Esophagus (tissue), 2 donors: ENCODE results near the gene CHST11. TPM values are rescaled to one million over a fixed set of nuclear protein-coding genes. Genes with fewer than 3 reads are reported as not detected.

Experiments
- H3K27ac ChIP-seq, 2 donors: one replicate each; pipeline ENCODE4 v1.5.1; 2013; ENCODE audit warnings: low read depth in 2 of 2, mild to moderate bottlenecking in 2 of 2, inconsistent platforms in 1 of 2, low read length in 1 of 2, moderate library complexity in 1 of 2
- H3K27me3 ChIP-seq, 2 donors: one replicate each; pipeline ENCODE4 v1.6.1; 2013; ENCODE audit warnings: low read length in 2 of 2, control low read depth in 1 of 2, mild to moderate bottlenecking in 1 of 2; ENCODE audit not compliant: insufficient read depth in 2 of 2, control insufficient read depth in 1 of 2
- H3K36me3 ChIP-seq, 2 donors: one replicate each; pipeline ENCODE4 v1.6.1; 2013; ENCODE audit warnings: low read length in 1 of 2; ENCODE audit not compliant: control insufficient read depth in 2 of 2, insufficient read depth in 2 of 2
- H3K4me1 ChIP-seq, 2 donors: one replicate each; pipeline ENCODE4 v1.6.1; 2013; ENCODE audit warnings: low read length in 1 of 2; ENCODE audit not compliant: control insufficient read depth in 2 of 2, insufficient read depth in 2 of 2
- H3K4me3 ChIP-seq, 2 donors: one replicate each; pipeline ENCODE4 v1.5.1; 2013; ENCODE audit warnings: low read length in 2 of 2, mild to moderate bottlenecking in 2 of 2, low read depth in 1 of 2, moderate library complexity in 1 of 2
- H3K9me3 ChIP-seq, 2 donors: one replicate each; pipeline ENCODE4 v1.6.1; 2013; ENCODE audit warnings: mild to moderate bottlenecking in 2 of 2, low read depth in 1 of 2, low read length in 1 of 2, moderate library complexity in 1 of 2; ENCODE audit not compliant: control insufficient read depth in 2 of 2, insufficient read depth in 1 of 2
- WGBS, 2 donors: extraction: QIAGEN DNeasy Blood & Tissue Kit; methylation state at CpG; one replicate each; pipeline ENCODE4 v1.1.7; 2013; 5-methylcytosine and 5-hydroxymethylcytosine counted together
- polyA plus RNA-seq, 2 donors: library from polyadenylated mRNA; stranded (reverse); fragments of 200-250 nt; gene quantifications; one replicate each; pipeline ENCODE4 v1.2.3, GENCODE V29; 2013
- donor health status: healthy with polysubstance abuse.
- donor health status: Bipolar disorder and iron deficiency.

CHST11 gene
- polyA plus RNA-seq, 2 donors: 0.53 to 1.4 TPM

GRCh38 chr12:104588921-104589590 is 132.3 kb downstream of the CHST11 start:
- H3K4me1 ChIP-seq: peaks cover 0 to 3% of the 10 kb centered on the region in 2 donors
- H3K27ac ChIP-seq: no peak overlapping the region
- H3K4me3 ChIP-seq: no peak overlapping the region
- H3K27me3 ChIP-seq: no peaks in the 10 kb centered on the region
- 68% methylated on average over 5 of the region's 5 CpGs for WGBS, 2 donors
- no peaks in the 10 kb centered on the region for H3K9me3 ChIP-seq
- H3K36me3 ChIP-seq: no peaks in the 10 kb centered on the region

GRCh38 chr12:104590022-104590421 is 133.3 kb downstream of the CHST11 start:
- Histone ChIP-seq H3K27ac (no peak overlapping the region), H3K36me3 (no peaks in the 10 kb centered on the region), H3K4me3 (no peak overlapping the region), H3K9me3 (no peaks in the 10 kb centered on the region), H3K4me1 (peaks cover 0 to 3% of the 10 kb centered on the region in 2 donors), H3K27me3 (no peaks in the 10 kb centered on the region)
- WGBS, 2 donors: 87 to 93% methylated on average over 8 of the region's 8 CpGs

DNA sequence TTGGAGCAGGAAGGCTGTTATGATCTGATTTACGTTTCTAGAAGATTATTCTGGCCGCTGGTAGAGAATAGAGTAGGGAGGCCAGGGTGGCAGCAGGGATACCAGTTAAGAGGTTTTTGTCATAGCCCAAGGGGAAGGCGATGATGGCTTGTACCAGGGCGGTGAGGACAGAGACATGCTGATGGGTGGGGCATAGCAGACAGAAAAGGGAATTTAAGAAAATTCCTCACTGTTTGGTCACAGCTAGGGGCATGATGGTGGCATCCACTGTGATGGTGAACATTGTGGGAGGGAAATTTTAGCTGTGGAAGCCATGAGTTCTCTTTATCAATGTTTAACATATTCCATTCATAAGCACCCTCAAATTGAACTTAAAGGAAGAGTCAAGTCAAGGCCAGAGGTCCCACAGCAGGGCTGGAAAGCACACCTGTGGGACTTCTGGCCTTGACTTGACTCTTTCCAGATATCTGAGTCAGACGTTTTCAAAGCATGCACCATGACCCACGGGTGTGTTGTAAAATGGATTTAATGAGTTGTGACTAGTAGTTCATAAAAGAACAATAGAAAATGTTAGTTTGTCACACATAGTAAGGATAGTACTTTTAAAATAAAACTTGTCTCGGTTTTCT is 134.6 kb downstream of the CHST11 start:
- 65 to 68% methylated on average over 7 of the region's 7 CpGs for WGBS, 2 donors
- H3K4me1 ChIP-seq: peaks cover 0 to 3% of the 10 kb centered on the region in 2 donors
- no peaks in the 10 kb centered on the region for H3K36me3 ChIP-seq
- H3K9me3 ChIP-seq: no peaks in the 10 kb centered on the region
- H3K27me3 ChIP-seq: no peaks in the 10 kb centered on the region
- no peak overlapping the region for H3K27ac ChIP-seq
- H3K4me3 ChIP-seq: no peak overlapping the region

DNA sequence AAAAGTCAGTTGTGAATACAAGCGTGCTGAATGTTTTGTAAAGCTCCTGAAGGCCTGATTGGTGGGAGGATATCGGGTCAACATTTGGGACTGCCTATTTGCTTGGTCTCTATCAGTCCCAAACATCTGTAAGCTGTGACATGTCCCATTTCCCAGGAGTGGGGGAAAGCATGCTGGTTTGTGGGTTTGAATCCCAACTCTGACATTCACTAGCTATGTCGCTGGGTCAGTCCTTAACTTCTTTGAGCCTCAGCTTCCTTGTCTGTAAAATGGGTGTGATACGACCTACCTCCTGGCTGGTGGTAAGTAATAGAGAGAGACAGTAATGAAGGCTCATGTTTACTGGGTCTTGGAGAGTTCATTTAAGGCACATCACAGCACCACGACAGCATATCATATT is 136.7 kb downstream of the CHST11 start:
- Histone ChIP-seq H3K4me3 (no peak overlapping the region), H3K9me3 (no peaks in the 10 kb centered on the region), H3K36me3 (no peaks in the 10 kb centered on the region), H3K27me3 (no peaks in the 10 kb centered on the region), H3K27ac (no peak overlapping the region), H3K4me1 (peaks cover 0 to 3% of the 10 kb centered on the region in 2 donors)
- 79 to 90% methylated on average over 5 of the region's 5 CpGs for WGBS, 2 donors

GRCh38 chr12:104596134-104596799 is 139.5 kb downstream of the CHST11 start:
- Histone ChIP-seq H3K27ac (no peak overlapping the region), H3K4me1 (peaks cover 0 to 3% of the 10 kb centered on the region in 2 donors), H3K4me3 (no peak overlapping the region), H3K36me3 (no peaks in the 10 kb centered on the region), H3K27me3 (no peaks in the 10 kb centered on the region), H3K9me3 (no peaks in the 10 kb centered on the region)
- WGBS, 2 donors: 61% methylated on average over 12 of the region's 12 CpGs

DNA sequence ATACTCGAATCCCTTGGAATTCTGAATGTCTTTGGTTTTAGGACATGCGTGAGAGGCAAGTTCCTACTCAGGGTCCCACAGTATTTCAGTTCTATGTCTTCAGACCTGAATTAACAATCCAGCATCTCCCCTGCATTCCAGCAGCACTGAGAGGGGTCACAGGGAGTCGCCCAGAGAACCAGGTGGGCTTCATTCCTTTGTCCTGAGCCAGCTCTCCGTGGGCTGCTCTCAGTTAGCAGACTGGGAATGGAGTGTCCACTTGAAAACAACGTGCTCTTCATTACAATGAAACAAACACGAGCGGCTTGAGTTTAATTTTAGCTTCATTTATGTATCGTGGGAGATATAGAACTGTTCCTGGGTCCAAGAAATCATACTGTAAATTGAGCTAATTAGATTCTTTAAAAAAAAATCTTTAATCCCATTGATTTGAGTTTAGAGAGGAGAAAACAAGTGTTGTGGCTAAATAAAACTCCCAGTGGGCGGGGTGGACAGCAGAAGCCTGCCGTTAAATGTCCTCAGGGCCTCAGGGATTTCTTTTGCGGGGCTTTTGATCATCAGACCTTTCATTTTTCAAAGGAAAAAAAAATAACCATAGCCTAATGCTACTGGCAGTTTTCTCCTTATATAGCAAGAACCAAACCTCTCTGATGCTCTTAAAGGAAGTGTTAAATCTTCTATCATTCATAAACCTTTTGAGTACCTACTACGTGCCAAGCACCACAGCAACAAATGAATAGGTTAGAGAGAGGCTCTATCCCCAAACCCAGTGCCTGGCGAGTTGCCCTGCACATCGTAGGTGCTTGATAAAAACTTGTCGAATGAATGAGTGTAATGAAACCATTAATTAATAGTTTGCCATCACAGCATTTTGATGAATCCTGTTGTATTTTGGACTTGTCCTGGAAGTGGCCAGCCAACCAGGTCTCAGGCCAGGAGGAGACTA is 140.4 kb downstream of the CHST11 start:
- Histone ChIP-seq H3K4me3 (no peak overlapping the region), H3K4me1 (peaks cover 0 to 3% of the 10 kb centered on the region in 2 donors), H3K36me3 (no peaks in the 10 kb centered on the region), H3K27me3 (no peaks in the 10 kb centered on the region), H3K27ac (no peak overlapping the region), H3K9me3 (no peaks in the 10 kb centered on the region)
- 67 to 72% methylated on average over 15 of the region's 15 CpGs for WGBS, 2 donors

- no peak overlapping the region for H3K4me3 ChIP-seq
- H3K4me1 ChIP-seq: peaks cover 0 to 3% of the 10 kb centered on the region in 2 donors
- WGBS, 2 donors: 69 to 89% methylated on average over 15 of the region's 15 CpGs
- no peak overlapping the region for H3K27ac ChIP-seq
- H3K27me3 ChIP-seq: no peaks in the 10 kb centered on the region
- no peaks in the 10 kb centered on the region for H3K9me3 ChIP-seq
- H3K36me3 ChIP-seq: no peaks in the 10 kb centered on the region
These were observed 141.9 kb downstream of the CHST11 start for GRCh38 chr12:104598342-104599271.

DNA sequence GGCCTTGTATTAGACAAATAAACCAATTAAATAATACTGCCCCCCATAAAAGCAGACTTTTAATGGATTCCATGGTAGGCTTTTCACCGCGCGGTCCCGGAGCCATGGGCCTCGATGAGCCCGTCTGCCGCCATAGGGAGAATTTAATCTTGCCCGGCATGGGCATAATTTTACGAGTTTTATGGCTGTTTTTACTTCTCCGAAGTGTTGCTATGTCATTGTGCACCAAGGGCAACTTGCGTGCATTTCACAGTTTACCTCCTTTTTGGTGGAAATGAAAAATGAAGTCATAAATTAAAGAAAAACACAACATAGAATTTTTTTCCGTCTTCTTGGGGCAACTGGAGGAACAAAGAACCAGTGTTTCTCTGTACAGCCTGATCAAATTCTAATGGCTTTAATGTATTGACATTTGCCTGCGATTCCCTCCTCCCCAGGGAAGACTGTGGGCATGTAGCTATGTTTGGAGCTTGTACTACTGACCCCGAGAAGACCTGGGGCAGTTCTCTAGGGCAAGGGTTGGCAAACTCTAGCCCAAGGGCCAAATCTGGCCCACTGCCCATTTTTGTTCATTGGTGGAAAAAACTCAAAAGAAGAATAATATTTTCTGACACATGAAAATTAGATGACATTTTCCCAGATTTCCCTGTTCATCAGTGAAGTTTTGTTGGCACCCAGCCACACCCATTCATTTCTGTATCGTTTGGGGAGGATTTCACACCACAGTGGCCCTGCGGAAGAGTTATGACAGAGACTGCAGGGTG is 142.7 kb downstream of the CHST11 start:
- Histone ChIP-seq H3K4me1 (peaks cover 2 to 9% of the 10 kb centered on the region in 2 donors), H3K27ac (no peak overlapping the region), H3K36me3 (no peaks in the 10 kb centered on the region), H3K4me3 (no peak overlapping the region), H3K27me3 (no peaks in the 10 kb centered on the region), H3K9me3 (no peaks in the 10 kb centered on the region)
- WGBS, 2 donors: 82 to 86% methylated on average over 16 of the region's 16 CpGs
